ENCODE results near the gene ZNF335. TPM values are rescaled to one million over a fixed set of nuclear protein-coding genes. Genes with fewer than 3 reads are reported as not detected.

Gene ZNF335
- total and polyA plus RNA-seq, 2 of the 13 experiments (the other 11 are each of a cell fraction or from before 2014, with no cell fraction given): 9.7 to 13.7 TPM

DNA sequence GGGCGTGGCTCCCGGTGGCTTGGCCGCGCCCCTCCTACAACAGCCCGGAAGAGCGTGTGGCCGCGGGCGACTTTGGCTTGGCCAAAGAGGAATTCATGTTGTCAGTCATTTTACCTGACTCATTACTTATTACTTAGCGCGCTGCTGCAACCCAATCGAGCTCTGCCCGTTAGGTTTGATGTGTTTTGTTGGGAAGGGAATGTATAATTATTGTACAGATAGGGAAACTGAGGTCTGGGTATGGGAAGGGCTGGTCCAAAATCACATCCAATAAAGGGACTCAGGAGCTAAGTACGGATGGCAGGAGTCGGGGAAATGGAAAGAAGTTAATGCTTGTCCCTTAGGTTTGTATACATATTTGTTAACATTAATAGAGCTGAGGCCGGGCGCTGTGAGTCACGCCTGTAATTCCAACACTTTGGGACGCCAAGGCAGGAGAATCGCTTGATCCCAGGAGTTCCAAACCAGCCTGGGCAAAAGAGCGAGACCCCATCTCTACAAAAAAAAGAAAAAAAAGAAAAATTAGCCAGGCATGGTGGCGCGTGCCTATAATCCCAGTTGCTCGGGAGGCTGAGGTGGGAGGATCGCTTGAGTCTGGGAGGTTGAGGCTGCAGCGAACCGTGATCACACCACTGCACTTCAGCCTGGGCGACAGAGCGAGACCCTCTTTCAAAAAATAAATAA, 639 bp upstream of the ZNF335 start (continued):
- no peak for TF ChIP-seq ZBTB7B (CRISPR knock-in tag; IDR thresholded peaks at IDR 0.05)
- TF ChIP-seq CEBPB (IDR thresholded peaks at IDR 0.05; ENCODE audit: borderline replicate concordance, low read depth, low read length): no peak
- TF ChIP-seq ZNF234 (CRISPR knock-in tag; conservative IDR thresholded peaks at IDR 0.05): no peak
- TF ChIP-seq ZNF317 (CRISPR knock-in tag; IDR thresholded peaks at IDR 0.05): no peak
- TF ChIP-seq CCDC6 (CRISPR knock-in tag; IDR thresholded peaks at IDR 0.05): no peak
- TF ChIP-seq PRPF4 (IDR thresholded peaks at IDR 0.05; ENCODE audit: low read depth, low read length, poor library complexity, severe bottlenecking): no peak
- TF ChIP-seq NFIC (IDR thresholded peaks at IDR 0.05; ENCODE audit: low read length): no peak
- no peak for TF ChIP-seq ZFP36L1 (CRISPR knock-in tag; IDR thresholded peaks at IDR 0.05)
- no peak for TF ChIP-seq ZFX (CRISPR knock-in tag; IDR thresholded peaks at IDR 0.05; ENCODE audit: low read depth)
- TF ChIP-seq ZNF703 (CRISPR knock-in tag; IDR thresholded peaks at IDR 0.05; ENCODE audit: borderline replicate concordance): no peak; the same call in 1 of the 2 replicates
- TF ChIP-seq, protein P1, sequence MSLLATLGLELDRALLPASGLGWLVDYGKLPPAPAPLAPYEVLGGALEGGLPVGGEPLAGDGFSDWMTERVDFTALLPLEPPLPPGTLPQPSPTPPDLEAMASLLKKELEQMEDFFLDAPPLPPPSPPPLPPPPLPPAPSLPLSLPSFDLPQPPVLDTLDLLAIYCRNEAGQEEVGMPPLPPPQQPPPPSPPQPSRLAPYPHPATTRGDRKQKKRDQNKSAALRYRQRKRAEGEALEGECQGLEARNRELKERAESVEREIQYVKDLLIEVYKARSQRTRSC (CRISPR knock-in tag; IDR thresholded peaks at IDR 0.05; ENCODE audit: low read depth): no peak
- TF ChIP-seq, protein P2, sequence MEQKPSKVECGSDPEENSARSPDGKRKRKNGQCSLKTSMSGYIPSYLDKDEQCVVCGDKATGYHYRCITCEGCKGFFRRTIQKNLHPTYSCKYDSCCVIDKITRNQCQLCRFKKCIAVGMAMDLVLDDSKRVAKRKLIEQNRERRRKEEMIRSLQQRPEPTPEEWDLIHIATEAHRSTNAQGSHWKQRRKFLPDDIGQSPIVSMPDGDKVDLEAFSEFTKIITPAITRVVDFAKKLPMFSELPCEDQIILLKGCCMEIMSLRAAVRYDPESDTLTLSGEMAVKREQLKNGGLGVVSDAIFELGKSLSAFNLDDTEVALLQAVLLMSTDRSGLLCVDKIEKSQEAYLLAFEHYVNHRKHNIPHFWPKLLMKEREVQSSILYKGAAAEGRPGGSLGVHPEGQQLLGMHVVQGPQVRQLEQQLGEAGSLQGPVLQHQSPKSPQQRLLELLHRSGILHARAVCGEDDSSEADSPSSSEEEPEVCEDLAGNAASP (CRISPR knock-in tag; IDR thresholded peaks at IDR 0.05; ENCODE audit: borderline replicate concordance): no peak
- TF ChIP-seq HMGA1 (CRISPR knock-in tag; conservative IDR thresholded peaks at IDR 0.05): no peak
- no peak for TF ChIP-seq ZNF660 (CRISPR knock-in tag; IDR thresholded peaks at IDR 0.05; ENCODE audit: borderline replicate concordance, low read depth)
- TF ChIP-seq ZEB1 (IDR thresholded peaks at IDR 0.05; ENCODE audit: insufficient replicate concordance, low read depth): no peak
- no peak for TF ChIP-seq HHEX (CRISPR knock-in tag; IDR thresholded peaks at IDR 0.05)
- TF ChIP-seq, protein P3, sequence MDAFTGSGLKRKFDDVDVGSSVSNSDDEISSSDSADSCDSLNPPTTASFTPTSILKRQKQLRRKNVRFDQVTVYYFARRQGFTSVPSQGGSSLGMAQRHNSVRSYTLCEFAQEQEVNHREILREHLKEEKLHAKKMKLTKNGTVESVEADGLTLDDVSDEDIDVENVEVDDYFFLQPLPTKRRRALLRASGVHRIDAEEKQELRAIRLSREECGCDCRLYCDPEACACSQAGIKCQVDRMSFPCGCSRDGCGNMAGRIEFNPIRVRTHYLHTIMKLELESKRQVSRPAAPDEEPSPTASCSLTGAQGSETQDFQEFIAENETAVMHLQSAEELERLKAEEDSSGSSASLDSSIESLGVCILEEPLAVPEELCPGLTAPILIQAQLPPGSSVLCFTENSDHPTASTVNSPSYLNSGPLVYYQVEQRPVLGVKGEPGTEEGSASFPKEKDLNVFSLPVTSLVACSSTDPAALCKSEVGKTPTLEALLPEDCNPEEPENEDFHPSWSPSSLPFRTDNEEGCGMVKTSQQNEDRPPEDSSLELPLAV (CRISPR knock-in tag; conservative IDR thresholded peaks at IDR 0.05; ENCODE audit: low read depth): no peak
- TF ChIP-seq, protein P4, sequence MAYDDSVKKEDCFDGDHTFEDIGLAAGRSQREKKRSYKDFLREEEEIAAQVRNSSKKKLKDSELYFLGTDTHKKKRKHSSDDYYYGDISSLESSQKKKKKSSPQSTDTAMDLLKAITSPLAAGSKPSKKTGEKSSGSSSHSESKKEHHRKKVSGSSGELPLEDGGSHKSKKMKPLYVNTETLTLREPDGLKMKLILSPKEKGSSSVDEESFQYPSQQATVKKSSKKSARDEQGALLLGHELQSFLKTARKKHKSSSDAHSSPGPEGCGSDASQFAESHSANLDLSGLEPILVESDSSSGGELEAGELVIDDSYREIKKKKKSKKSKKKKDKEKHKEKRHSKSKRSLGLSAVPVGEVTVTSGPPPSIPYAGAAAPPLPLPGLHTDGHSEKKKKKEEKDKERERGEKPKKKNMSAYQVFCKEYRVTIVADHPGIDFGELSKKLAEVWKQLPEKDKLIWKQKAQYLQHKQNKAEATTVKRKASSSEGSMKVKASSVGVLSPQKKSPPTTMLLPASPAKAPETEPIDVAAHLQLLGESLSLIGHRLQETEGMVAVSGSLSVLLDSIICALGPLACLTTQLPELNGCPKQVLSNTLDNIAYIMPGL (CRISPR knock-in tag; IDR thresholded peaks at IDR 0.05; ENCODE audit: borderline replicate concordance in 1 of 2, low read depth in 1 of 2): no peak; a peak in 1 of 4 replicates
- TF ChIP-seq MED8 (CRISPR knock-in tag; IDR thresholded peaks at IDR 0.05; ENCODE audit: insufficient replicate concordance): no peak
- TF ChIP-seq IKZF4 (CRISPR knock-in tag; IDR thresholded peaks at IDR 0.05; ENCODE audit: borderline replicate concordance, low read depth, not compliant biosample characterization): no peak
- 0 out of 2 replicates have a peak, but pooled peaks have one; percentile 39 for TF ChIP-seq ZNF256 (CRISPR knock-in tag; conservative IDR thresholded peaks at IDR 0.05)
- no peak for TF ChIP-seq ZNF282 (IDR thresholded peaks at IDR 0.05; ENCODE audit: partially characterized antibody)
- TF ChIP-seq, protein P5, sequence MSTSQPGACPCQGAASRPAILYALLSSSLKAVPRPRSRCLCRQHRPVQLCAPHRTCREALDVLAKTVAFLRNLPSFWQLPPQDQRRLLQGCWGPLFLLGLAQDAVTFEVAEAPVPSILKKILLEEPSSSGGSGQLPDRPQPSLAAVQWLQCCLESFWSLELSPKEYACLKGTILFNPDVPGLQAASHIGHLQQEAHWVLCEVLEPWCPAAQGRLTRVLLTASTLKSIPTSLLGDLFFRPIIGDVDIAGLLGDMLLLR (CRISPR knock-in tag; IDR thresholded peaks at IDR 0.05): no peak; the same call in none of the 2 replicates
- 0 out of 2 replicates have a peak, but pooled peaks have one; percentile 7 for TF ChIP-seq ZNF567 (CRISPR knock-in tag; IDR thresholded peaks at IDR 0.05; ENCODE audit: borderline replicate concordance)

Data from HepG2 (cell line).